Mucosa of rectum (tissue), 2 donors: ENCODE measurements around the gene SWSAP1.

Experiments used
- H3K27ac ChIP-seq, 2 donors: one replicate each; pipeline ENCODE4 v1.7.0; 2013; ENCODE audit warnings: inconsistent platforms in 2 of 2, low read depth in 2 of 2, low read length in 2 of 2
- H3K27me3 ChIP-seq, 2 donors: one replicate each; pipeline ENCODE4 v1.7.0; 2013; ENCODE audit warnings: low read length in 2 of 2; ENCODE audit not compliant: control insufficient read depth in 2 of 2, insufficient read depth in 2 of 2
- H3K36me3 ChIP-seq, 2 donors: one replicate each; pipeline ENCODE4 v1.7.0; 2013; ENCODE audit warnings: low read length in 2 of 2; ENCODE audit not compliant: control insufficient read depth in 2 of 2, insufficient read depth in 2 of 2
- H3K4me1 ChIP-seq, 2 donors: one replicate each; pipeline ENCODE4 v1.7.0; 2013; ENCODE audit warnings: low read length in 2 of 2, mild to moderate bottlenecking in 1 of 2; ENCODE audit not compliant: control insufficient read depth in 2 of 2, insufficient read depth in 2 of 2
- H3K4me3 ChIP-seq, 2 donors: one replicate each; pipeline ENCODE4 v1.7.0; 2013; ENCODE audit warnings: low read length in 2 of 2
- H3K9ac ChIP-seq, 2 donors: one replicate each; pipeline ENCODE4 v1.7.0; 2013; ENCODE audit warnings: low read length in 2 of 2, low read depth in 1 of 2, mild to moderate bottlenecking in 1 of 2
- H3K9me3 ChIP-seq, 2 donors: one replicate each; pipeline ENCODE4 v1.7.0; 2013; ENCODE audit warnings: low read length in 2 of 2; ENCODE audit not compliant: control insufficient read depth in 2 of 2
- donor health status: healthy.
- donor health status: Normal muscosa, but diverticular disease.

SWSAP1 gene

DNA sequence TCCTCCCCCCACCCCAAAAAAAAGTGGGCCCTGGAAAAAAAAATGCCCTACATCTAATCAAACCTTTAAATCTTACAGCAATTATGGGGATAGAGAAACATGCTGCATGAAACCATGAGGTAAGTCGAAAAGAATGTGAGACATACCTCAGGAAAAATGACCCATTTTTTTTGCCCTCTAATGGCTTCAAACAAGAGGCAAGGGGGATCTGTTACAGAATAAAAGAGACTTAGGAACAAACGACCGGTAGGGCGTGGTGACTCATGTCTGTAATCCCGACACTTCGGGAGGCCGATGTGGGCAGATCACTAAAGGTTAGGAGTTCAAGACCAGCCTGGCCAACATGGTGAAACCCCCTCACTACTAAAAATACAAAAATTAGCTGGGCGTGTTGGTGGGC, 36.2 kb downstream of the SWSAP1 start:
- Histone ChIP-seq H3K36me3 (no peaks in the 10 kb centered on the region), H3K4me1 (no peaks in the 10 kb centered on the region), H3K27ac (no peak overlapping the region), H3K27me3 (no peaks in the 10 kb centered on the region), H3K9ac (no peak overlapping the region), H3K4me3 (no peak overlapping the region), H3K9me3 (no peaks in the 10 kb centered on the region)

- H3K27ac ChIP-seq = no peak overlapping the region
- H3K36me3 ChIP-seq = no peaks in the 10 kb centered on the region
- H3K9ac ChIP-seq = no peak overlapping the region
- H3K27me3 ChIP-seq = peaks cover 3 to 4% of the 10 kb centered on the region in 2 donors
- no peaks in the 10 kb centered on the region for H3K9me3 ChIP-seq
- H3K4me3 ChIP-seq = no peak overlapping the region
- H3K4me1 ChIP-seq = peaks cover 0 to 4% of the 10 kb centered on the region in 2 donors
Observed at GRCh38 chr19:11414544-11414943, 40.1 kb downstream of the SWSAP1 start.

DNA sequence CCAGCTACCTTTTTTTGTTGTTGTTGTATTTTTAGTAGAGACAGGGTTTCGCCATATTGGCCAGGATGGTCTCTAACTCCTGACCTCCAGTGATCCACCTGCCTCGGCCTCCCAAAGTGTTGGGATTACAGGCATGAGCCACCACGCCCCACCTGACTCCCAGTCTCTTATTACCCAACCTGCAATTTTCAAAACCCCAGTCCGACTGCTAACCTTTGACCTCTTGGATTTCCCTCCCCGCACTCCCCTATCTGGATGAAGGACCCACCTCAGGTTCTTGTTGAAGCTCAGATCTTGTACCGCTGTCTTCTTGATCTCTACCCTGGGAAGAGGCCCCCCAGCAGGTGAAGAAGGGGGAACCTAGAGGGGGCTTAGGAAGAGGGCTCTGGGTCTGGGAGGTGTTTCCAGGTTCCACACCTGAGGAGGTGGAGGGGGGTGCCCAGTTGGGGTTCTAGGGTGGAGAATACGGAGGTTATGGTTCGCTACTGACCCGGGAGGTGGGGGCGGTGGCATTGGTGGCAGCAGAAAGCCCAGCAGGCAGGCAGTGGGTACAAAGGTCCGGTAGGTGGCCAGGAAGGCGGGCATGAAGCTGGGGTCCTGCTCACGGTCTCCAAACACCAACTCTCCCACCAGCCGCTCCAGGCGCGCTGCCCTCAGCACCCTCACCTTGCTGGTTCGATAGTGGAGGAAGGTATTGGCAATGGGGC, 42.0 kb downstream of the SWSAP1 start:
- no peak overlapping the region for H3K27ac ChIP-seq

GRCh38 chr19:11418094-11418548, 43.7 kb downstream of the SWSAP1 start:
- Histone ChIP-seq H3K27ac (no peak overlapping the region), H3K36me3 (no peaks in the 10 kb centered on the region), H3K4me3 (peak overlapping the region in 1 of 2 donors; percentile 67), H3K27me3 (peaks cover 18 to 29% of the 10 kb centered on the region in 2 donors), H3K4me1 (peaks cover 3 to 15% of the 10 kb centered on the region in 2 donors), H3K9ac (no peak overlapping the region), H3K9me3 (no peaks in the 10 kb centered on the region)

More for the DNA sequence above, 42.0 kb downstream of the SWSAP1 start:
- Histone ChIP-seq H3K9me3 (no peaks in the 10 kb centered on the region), H3K9ac (no peak overlapping the region), H3K4me1 (peaks cover 3 to 12% of the 10 kb centered on the region in 2 donors), H3K27me3 (peaks cover 14 to 21% of the 10 kb centered on the region in 2 donors), H3K4me3 (no peak overlapping the region), H3K36me3 (no peaks in the 10 kb centered on the region)

DNA sequence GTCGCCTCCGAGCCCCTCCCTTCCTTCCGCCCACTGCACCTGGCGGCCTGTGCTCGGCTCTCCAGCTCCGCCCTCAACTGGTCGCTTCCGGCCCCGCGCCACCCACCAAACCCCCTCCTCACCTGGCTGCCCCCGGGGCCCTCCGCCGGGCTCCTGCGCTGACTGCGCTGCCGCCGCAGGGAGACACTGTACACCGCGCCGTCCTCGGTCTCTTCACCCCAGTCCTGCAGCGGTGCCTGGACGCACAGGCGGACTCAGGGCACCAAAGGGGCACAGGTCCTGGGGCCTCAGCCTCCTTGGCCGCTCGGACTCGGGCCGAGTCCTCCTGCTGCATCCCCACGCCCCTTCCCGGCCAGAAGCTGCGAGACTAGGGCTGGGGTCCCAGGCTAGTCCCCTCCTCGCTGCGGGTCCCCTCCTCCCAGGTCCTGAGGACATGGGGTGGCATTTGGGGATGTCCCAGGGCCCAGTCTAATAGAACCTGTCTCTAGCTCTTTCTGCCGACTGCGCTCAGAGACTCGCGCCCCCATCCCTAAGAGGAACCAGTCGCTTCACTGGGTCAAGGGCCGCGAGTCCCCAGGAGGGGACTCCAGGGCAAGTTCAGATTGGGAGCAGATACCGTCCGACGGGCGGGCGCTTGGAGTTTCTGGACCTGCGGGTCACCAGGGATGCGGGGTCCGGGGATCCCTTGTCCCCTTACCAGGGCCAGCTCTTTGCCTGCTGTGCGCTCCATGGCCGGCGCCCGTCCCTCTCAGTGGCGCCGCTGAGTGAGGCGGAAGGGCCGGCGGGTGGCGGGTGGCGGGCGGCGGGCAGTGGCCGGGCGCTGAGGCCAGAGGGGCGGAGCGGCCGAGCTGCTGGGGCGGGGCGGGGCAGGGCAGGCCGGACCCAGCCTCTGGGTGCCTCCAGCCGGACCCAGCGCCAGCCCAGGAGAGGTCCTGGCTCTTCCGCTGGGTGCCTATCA, 44.4 kb downstream of the SWSAP1 start, which contains the start of gene RGL3:
RGL3 (minus strand) TSS at position 766 of the 958 bp plus-strand sequence; CDS start at position 730, 36 bp downstream.
- H3K9ac ChIP-seq = peak within 1 kb of the TSS; percentile 32 to 68
- H3K4me1 ChIP-seq = peaks cover 3 to 15% of the 10 kb centered on the region in 2 donors
- H3K4me3 ChIP-seq = peak within 1 kb of the TSS; percentile 60 to 67
- no peaks in the 10 kb centered on the region for H3K9me3 ChIP-seq
- no peaks in the 10 kb centered on the region for H3K36me3 ChIP-seq
- peaks cover 24 to 34% of the 10 kb centered on the region in 2 donors for H3K27me3 ChIP-seq
- peak within 1 kb of the TSS in 1 of 2 donors; percentile 42 for H3K27ac ChIP-seq

DNA sequence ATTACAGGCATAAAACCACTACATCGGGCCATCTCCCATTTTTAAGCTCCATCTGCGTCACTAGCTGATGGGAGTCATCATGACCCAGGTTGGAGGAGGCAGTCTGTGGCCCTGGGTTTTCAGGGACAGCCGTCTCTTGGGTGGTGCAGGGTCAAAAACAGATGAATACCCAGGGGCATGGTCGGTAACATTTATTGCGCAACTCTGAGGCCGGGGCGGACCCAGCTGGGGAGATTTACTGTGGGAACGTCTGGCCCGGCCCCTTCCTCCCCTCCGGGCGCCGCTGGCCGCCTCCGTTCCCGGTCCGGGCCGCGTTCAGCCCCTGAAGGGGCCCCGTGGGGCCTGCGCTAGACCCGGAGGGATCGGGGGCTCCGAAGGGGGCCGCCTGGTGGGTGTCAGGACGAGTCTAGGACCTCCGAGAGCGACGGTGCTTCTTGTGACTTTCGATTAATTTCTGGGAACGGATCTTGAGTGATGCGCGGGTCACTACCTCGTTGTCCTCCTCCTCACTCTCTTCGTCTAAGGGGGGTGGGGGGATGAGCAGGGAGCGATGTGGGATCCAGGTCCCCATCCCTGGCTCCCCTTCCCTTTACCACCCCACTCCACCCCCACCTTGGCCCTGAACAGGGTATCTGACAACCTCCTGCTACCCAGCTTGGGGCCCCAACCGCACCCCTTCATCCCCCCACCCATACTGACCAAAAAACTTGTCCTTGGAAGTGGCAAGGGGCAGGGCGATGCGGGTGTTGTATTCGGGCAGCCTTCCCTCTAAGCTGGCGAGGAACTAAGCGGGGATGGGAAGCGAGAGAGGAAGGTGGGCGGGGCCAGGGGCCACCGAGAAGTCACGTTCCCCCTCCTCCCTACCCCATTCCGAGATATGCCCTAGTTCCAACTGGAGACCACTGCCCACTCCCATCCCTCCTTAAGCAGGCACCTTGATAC, 46.2 kb downstream of the SWSAP1 start:
- peaks cover 27 to 37% of the 10 kb centered on the region in 2 donors for H3K27me3 ChIP-seq
- no peaks in the 10 kb centered on the region for H3K36me3 ChIP-seq
- H3K27ac ChIP-seq = peak overlapping the region in 1 of 2 donors; percentile 32
- H3K9me3 ChIP-seq = no peaks in the 10 kb centered on the region
- peak overlapping the region; percentile 43 to 50 for H3K4me3 ChIP-seq
- H3K9ac ChIP-seq = peak overlapping the region in 1 of 2 donors; percentile 24
- peaks cover 3 to 15% of the 10 kb centered on the region in 2 donors for H3K4me1 ChIP-seq

- no peak overlapping the region for H3K9ac ChIP-seq
- peak overlapping the region in 1 of 2 donors; percentile 32 for H3K27ac ChIP-seq
Observed at GRCh38 chr19:11421371-11422098, 47.1 kb downstream of the SWSAP1 start.

DNA sequence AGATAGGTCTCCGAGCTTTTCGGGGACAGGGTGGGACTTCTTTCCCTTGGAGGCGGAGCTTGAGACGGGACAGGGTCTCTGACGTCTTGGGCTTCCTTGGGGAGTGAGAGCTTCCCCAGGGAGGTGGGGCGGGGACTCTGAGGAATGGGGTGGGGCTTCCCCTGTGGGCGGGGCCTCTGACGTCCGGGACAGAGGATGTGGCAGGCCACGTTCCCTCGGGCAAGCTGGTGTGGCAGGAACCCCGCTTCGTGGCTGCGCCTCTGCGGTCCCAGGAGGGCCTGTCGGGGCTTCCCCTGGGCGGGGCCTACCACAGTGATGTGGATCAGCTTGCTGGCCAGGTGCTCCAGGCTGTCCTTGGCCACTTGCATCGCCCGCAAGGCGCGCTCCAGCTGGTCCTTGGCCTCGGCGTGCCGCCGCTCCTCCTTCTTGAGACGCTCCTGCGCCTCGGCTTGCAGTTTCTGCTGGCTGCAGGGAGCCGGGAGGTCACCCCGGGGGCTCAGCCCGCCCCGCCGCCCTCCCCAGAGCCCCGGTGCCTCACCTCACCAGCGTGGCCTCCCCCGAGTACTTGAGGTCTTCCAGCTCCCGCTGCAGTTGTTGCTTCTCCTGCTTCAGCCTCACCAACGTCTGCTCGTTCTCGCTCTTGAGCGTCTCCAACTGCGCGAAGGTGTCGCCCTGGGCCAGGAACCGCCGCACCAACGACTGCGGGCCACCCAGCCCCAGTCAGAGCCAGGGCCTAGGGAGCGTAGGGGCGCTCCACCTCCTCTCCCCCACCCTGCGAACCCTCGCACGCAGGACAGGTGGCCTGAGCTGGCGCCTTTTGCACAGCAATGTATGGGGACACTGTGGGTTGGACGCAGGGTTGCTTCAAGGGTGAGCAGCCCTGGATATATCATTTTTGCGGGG, 47.9 kb downstream of the SWSAP1 start:
- Histone ChIP-seq H3K27ac (no peak overlapping the region), H3K36me3 (no peaks in the 10 kb centered on the region), H3K4me3 (peak overlapping the region; percentile 50 to 52), H3K27me3 (peaks cover 27 to 37% of the 10 kb centered on the region in 2 donors), H3K9me3 (no peaks in the 10 kb centered on the region), H3K9ac (peak overlapping the region in 1 of 2 donors; percentile 40), H3K4me1 (peaks cover 3 to 15% of the 10 kb centered on the region in 2 donors)

More at GRCh38 chr19:11421371-11422098, 47.1 kb downstream of the SWSAP1 start:
- Histone ChIP-seq H3K4me3 (peak overlapping the region; percentile 43 to 50), H3K36me3 (no peaks in the 10 kb centered on the region), H3K27me3 (peaks cover 27 to 37% of the 10 kb centered on the region in 2 donors), H3K9me3 (no peaks in the 10 kb centered on the region), H3K4me1 (peaks cover 3 to 15% of the 10 kb centered on the region in 2 donors)
